GM21825 (cell line): ENCODE results near the gene STXBP1.

Experiments used
- ATAC-seq: cut with Tn5 transposase; IDR thresholded peaks from one replicate; pipeline ENCODE4 v1.9.1; 2021; ENCODE audit warnings: mild to moderate bottlenecking, moderate library complexity; ENCODE audit not compliant: unreplicated experiment

The STXBP1 gene

DNA sequence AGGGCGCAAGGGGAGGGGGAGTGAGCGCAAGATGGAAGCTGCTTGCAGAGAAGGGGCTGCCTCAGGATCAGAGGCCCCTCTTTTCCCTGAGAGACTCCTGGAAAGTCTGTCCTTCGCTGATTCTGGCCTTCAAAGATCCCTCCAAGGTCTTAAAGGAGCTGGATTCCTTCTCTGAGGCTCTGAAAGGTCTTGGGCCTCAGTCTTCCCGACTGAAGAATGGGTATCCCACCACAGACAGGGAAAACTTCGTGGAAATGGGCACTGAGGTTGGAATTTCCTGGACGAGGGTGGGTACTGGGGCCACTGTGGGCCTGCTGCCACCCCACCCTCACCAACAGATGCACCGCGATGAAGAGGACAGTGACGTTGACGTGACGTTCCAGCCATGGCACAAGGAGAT lies 100.3 kb downstream of the STXBP1 start:
- ATAC-seq, result no peak

DNA sequence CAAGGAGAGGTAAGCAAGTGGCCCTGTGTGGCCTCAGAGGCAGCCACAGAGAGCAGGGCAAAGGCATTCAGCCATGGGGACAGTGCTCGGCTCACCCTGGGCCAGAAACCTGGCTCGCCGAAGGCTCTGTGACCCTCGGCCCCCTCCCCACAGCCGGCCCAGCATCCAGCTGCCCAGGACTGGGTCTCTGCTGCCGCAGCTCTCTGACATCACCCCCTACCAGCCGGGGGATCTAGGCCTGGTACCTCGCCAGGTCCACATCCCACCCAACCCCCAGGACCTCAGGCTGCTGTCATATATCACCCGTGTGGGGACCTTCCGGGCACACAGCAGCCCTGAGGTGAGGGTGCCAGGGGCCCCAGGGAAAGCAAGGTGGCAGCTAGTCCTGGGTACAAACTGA lies 100.8 kb downstream of the STXBP1 start:
- no peak for ATAC-seq

DNA sequence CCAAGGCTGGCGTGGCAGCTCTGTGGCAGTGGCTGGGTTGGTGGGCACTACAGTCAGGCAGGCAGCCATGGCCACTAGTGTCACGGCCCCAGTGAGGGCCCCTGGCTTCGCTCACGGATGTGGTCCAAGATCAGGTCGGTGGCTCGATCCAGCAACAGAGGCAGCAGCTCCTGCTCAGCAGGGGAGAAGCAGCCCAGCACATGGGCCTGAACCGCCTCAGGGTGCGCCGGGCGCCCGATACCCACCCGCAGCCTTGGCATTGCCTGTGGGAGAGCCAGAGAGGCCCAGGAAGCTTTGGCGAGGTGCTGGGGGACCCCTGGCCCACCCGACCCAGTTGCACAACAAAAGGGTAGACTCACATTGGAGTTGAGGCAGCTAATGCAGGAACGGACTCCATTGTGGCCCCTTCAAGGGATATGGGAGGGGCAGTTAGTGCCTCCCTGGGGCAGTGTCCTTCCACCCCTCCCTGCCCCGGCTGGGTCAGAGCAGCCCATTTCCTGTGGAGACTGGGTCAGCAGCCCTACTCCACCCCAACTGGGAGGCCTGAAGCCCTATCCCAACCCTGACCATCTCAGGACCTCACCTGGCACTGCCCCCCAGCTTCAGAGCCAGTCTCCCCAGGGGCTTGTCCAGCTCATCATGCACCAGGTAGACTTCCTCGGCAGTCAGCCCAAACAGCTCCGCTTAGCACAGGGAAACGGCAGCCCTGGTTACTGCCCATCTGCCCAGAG lies 102.1 kb downstream of the STXBP1 start:
- ATAC-seq, result no peak

DNA sequence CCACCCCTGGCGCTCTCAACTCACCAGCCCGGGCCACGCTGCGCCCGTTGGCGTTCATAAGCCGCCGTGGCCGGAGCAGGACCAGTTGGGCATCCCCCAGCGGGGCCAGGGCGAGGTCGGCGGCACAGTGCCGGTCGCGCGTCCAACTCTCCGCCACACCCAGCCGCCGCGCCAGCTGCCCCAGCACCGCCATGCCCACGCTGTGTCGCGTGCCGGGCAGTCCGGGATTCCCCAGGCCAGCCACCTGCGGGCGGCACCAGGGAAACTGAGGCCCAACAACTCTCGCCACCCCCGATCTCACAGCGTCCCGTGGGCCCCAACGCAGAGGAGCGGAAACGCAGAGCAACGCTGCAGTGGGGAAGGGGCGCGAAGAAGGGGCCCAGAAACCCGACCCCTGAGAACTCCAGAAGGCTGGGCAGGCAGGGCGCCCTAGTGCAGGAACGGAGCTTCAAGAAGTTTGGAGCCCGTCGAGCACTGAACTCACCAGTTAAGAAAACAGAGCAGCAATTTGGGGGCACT lies 102.9 kb downstream of the STXBP1 start:
- peak; percentile 6 for ATAC-seq

DNA sequence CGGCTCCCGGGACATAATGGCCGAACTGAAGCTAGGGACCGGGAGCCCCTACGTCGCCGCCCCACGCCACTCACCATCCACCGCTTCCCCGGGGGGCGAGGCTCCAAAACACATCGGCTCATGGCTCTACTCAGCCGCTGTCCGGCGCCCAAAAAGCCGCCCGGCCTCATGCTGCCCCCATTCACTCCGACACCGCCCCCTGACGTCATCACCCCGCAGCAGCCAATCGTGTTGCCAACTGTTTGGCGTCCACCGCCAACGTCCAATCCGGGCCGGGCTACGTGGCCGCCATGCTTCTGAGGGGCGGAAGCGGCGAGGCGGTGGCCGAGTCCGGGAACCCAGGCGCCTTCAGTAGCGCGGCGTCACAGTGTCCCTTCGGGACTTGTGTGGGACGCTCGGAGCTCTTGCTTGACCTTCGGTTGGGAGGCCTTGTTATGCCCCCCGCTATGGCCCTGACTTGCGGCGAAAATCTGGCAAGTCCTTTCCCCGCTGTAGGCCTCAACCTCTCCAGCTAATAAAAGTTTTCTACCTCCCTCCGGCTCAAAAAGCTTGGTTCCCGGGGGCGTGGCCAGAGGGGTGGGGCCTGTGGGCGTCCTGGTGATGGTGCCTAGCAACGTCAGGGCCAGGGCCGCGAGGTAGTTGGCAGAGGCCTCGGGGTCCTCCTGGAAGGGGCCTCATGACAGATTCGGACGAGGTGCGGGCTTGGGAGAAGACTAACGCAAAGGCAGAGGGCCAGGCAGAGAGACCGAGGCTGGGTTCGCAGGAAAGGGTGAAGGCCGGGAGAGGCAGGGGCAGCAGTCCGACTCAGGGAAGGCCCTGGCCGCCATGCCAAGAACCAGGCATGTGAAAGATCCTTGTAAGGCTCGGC lies 103.6 kb downstream of the STXBP1 start, which contains the start of the genes PTRH1 and TTC16:
PTRH1 (minus strand) TSS at position 194 of the 868 bp plus-strand sequence; CDS start at position 170, 24 bp downstream.
TTC16 (plus strand) TSS at position 610 of the 868 bp plus-strand sequence; CDS start at position 677, 67 bp downstream.
- peak; percentile 84 for ATAC-seq

DNA sequence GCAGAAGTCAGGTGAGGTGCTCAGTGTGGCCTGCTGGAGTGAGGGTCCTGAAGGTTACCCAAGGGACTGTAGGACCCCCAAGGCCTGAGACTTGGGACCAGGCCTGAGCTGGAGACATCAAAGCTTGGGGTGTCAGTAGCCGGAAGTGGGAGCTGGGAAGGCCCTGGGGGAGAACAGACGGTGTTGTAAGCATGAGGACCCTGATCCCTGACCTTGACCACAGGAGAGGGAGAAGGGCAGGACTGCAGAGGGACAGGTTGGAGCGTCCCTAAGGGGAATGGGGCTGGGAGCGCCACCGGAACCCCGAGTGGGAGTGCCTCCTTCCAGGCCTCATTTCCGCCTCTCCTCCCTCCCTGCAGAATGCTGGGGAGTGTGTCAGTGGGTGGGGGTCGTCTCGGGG lies 104.3 kb downstream of the STXBP1 start:
- ATAC-seq, result no peak

DNA sequence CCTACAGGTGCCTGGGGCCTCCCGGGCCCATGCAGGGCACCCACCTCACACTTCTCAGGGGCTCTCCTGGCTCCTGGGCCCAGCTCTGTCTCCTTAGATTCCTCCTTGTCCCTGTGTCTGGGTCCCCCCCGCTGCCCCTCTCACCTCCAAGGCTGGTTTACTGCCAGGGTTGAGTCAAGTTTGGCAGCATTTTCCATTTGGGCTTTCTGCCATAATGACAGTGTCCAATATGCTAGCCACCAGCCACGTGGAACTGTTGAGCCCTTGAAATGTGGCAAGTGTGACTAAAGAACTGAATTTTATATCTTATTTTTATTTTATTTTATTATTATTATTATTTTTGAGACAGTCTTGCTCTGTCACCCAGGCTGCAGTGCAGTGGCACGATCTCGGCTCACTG lies 105.7 kb downstream of the STXBP1 start:
- ATAC-seq, result no peak

DNA sequence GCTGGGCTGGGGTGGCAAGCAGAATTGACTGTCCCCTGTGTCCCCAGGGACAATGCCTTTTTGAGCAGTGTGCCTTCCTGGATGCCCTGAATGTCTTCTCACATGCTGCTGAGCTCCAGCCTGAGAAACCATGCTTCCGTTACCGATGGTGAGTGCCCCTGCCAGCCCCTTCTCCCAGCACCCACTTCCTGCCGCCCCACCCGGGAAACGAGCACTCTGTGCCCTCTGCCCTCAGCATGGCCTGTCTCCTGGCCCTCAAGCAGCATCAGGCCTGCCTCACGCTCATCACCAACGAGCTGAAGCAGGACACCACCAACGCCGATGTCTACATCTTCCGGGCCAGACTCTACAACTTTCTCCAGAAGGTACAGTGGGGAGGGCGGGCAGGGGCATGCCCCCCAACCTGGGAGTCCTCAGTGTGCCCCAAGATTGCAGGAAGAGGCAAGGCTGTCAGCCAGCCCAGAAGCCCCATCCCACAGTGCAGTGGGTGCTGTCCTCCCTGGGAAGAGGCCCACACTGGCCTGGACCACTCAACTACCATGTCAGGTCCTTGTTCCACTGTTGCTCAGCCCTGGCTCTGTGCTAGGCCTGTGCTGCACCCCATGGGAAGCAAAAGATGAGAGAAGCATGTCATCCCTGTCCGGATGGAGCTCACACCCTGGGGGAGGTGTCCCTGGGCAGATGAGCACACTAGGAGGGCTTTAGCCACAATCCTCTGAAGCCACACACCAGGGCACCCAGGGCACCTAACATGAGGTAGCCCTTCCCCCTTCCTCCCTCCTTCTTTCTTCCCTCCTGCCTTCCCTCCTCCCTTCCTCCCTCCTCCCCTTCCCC lies 108.2 kb downstream of the STXBP1 start:
- no peak for ATAC-seq

DNA sequence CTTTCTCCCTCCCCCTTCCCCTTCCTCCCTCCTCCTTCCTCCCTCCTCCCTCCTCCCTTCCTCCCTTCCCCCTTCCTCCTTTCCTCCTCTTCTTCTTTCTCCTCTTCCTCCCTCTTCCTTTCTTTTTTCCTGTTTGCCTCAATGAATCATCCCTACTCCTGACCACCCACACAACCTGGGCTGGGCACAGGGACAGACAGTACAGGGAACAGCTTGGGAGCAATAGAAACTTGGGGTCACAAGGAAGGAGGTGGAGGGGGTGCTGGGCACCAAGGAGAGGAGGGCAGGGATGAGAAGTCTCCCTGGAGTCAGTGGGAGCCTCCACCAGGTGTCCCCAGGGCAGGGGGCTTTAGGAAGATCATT lies 108.8 kb downstream of the STXBP1 start:
- ATAC-seq, result no peak

DNA sequence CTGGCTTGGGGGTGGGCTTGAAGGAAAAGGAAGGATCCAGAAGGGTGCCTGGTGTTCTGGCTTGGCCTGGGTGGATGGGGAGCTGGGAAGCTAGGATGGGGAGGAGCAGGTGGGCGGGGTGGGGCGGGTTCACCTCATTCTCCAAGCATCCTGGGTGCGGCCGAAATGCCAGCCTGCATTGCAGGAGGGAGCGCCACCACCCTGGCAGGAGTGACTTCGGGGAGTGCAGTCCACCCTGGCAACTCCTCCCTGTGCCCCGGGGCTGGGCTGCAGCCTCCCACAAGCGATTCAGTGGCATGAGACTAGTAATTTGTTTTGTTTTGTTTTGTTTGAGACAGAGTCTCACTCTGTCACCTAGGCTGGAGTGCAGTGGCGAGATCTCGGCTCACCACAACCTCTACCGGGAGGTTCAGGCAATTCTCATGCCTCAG lies 109.3 kb downstream of the STXBP1 start:
- no peak for ATAC-seq

DNA sequence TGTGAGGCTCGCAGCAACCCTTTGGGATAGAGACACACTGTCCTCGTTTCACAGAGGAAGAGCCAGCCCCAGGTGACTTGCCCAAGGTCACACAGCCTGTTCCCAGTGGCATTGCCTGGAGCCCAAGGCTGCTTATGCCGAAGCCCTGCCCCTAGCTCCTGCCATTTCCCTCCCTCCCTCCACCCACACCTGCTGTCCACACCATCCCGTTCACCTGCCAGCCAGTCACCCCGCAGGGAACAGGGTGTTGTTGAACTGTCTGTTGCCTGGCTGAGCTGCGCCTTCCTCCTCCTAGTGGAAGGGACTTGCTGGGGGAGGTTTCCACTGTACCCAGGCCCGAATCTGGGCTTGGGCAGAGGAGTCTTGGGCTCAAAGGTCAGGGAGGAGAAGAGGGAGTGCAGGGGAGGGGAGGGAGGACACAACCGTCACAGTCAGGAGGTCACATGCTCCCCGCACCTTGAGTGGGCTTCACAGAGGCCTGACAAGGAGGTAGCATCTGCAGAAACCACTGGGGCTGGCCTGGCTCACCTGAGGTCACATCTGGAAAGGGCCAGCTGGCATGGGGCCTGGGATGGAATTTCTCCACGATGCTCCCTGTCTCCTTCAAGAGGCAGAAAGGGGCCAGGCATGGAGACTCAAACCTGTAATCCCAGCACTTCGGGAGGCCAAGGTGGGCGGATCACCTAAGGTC lies 110.1 kb downstream of the STXBP1 start:
- no peak for ATAC-seq

DNA sequence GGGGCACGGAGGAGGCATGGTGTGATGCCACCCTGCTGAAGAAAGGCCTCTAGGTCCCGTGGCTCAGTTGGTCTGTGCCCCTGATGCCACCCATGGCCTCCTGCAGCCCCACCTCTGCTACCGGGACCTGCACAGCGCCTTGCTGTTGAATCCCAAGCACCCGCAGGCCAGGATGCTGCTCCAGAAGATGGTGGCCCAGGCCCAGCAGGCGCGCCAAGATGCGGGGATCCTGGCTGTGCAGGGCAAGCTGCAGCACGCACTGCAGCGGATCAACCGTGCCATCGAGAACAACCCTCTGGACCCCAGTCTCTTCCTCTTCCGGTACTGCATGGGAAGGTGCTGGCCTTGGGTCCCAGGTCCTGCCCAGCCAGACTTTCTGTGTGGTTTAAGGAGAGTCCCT lies 110.9 kb downstream of the STXBP1 start:
- ATAC-seq, result no peak

DNA sequence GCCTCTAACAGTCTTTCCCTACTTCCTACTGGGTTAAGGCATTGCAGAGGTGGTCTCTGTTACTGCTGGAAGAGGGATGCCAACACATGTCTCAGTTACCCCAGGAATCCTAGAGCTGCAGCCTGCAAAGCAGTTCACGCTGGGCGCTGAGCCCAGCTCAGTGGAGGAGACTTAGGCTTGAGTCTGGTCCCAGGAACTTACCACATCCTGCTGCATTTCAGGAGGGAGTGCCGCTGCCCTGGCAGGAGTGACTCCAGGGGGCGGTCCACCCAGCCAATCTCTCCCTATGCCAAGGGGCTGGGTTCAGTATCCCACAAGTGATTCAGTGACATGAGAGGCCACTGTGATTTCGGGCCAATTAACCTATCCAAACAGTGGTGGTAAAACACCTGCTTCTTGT lies 111.4 kb downstream of the STXBP1 start:
- no peak for ATAC-seq

DNA sequence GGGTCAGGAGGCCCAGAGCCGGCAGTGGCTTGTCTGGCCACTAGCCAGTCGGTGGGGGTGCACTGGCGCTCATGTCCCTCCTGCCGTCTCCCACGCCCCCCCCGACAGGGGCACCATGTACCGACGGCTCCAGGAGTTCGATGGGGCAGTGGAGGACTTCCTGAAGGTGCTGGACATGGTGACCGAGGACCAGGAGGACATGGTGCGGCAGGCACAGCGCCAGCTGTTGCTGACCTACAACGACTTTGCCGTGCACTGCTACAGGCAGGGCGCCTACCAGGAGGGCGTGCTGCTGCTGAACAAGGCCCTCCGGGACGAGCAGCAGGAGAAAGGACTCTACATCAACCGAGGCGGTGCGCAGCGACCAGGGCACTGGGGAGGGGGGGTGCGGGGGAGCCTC lies 111.9 kb downstream of the STXBP1 start:
- no peak for ATAC-seq

DNA sequence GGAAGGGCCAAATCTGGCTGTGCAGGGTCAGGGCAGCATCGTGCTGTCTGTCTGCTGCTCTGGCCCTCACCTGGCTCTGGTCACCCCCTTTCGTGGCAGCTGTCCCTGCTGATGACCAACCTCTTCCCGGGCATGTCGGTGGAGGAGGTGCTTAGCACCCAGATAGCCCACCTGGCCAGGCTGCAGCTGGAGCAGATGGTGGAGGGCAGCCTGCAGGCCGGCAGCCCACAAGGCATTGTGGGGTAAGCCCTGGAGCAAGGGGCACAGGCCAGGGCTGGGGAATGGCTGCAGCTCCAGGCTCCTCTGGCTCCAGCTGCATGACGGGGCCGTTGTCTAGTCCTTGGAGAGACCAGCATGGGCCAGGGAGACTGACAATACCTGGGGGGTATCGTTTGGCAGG lies 114.8 kb downstream of the STXBP1 start:
- ATAC-seq, result no peak

DNA sequence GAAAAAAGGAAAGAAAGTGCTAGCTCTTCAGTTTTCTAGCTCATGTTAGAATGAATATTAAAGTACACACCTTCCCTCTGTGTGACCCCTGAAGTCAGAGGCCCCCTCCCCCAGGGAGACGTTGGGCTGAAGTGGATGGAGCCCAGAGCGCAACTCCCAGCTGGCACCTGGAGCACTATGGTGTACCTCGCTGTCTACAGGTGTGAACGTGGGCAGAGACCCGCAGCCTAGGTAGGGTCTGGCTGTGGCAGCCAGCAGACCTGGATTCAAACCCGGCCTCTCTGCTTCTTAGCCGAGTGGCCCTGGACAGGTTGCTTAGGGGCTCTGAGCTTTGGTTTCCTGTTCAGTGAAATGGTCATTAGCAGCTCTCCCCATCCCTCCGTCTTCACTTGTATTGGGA lies 116.7 kb downstream of the STXBP1 start:
- ATAC-seq, result no peak

DNA sequence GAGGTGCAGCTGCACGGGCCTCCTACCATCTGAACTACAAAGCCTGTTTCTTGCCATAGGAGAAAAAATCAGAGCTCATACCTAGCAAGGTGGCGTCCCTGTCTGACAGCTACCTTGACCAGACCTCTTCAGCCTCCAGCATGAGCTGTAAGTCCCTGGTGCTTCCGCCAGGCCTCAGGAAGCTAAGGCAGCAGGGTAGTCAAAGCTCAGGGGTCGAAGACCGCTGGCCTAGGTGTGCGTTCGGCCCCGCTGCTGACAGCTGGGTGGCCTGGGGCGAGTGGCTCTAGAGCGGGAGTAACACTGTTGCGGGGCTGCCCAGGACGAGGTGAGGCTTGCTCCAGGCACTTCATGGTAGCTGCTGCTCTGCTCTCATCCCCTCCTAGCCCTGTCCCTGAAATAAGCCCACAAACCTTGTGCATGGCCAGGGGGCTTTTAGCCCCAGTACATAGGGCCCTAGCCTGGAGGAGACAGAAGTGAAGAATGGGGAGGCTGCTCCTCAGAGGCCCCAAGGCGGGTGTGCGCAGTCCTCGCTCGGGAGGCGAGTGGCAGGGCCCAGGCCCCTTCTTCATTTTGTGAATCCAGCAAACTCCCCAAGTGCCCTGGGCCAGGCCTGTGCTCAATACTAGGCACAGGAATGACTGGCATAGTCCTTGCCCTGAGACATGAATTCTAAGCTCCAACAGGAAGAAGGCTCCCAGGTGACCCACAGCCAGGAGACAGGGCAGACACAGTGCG lies 117.6 kb downstream of the STXBP1 start:
- no peak for ATAC-seq

DNA sequence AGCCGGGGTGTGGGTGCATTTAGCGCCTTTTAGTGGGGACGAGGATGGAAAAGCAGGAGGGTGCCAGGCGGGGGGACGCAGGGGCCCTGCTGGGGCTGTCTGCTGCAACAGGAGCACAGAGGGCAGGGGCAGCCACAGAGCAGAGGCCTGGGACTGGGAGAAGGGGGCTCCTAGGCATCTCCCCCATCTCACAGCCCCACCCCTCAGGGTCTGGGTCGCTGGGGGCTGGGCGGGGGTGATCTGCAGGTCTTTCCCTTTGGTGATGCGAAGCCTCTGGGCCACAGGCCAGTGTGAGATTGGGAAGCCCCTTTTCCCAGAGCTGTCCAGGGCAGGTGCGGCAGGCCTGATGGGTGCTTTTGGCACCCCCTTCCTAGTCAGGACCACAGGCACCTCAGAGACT lies 118.2 kb downstream of the STXBP1 start:
- no peak for ATAC-seq

DNA sequence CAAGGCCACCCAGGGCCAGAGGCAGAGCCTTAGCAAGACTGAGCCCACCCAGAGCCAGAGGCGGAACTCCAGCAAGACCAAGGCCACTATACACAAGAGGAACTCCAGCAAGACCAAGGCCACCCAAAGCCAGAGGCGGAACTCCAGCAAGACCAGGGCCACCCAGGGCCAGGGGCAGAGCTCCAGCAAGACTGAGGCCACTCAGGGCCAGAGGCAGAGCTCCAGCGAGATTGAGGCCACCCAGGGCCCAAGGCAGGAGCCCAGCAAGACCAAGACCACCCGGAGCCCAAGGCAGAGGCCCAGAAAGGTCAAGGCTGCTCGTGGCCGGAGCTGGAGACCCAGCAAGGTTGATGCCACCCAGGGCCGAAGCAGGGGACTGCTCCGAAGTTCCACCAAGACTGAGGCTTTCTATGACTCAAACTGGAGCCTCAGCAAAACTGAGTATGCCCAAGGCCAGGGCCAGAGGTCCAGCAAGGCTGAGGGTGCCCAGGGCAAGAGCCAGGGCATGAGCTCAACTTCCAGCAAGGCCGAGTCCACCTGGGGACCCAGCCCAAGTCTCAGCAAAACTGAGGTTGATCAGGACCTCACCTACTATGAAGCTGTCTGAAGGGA lies 118.8 kb downstream of the STXBP1 start:
- no peak for ATAC-seq
